Osteocyte (in vitro differentiated cells): Measurements from ENCODE around the gene BRWD1. TPM values are rescaled to one million over a fixed set of nuclear protein-coding genes. Genes with fewer than 3 reads are reported as not detected.

Experiments
- DNase-seq: peaks from one replicate; pipeline ENCODE4 v3.0.0; 2021; ENCODE audit warnings: mixed read lengths; ENCODE audit not compliant: unreplicated experiment; ENCODE audit errors: extremely low spot score
- H3K27ac Mint-ChIP-seq: one replicate; pipeline ENCODE4 v1.8.0; 2021; ENCODE audit warnings: mild to moderate bottlenecking, mixed read lengths; ENCODE audit not compliant: unreplicated experiment
- H3K27me3 Mint-ChIP-seq: one replicate; pipeline ENCODE4 v1.8.0; 2021; ENCODE audit warnings: mixed read lengths; ENCODE audit not compliant: unreplicated experiment
- H3K36me3 Mint-ChIP-seq: one replicate; pipeline ENCODE4 v1.8.0; 2021; ENCODE audit warnings: mixed read lengths; ENCODE audit not compliant: unreplicated experiment
- H3K4me1 Mint-ChIP-seq: one replicate; pipeline ENCODE4 v1.8.0; 2021; ENCODE audit warnings: mixed read lengths; ENCODE audit not compliant: unreplicated experiment
- H3K4me3 Mint-ChIP-seq: one replicate; pipeline ENCODE4 v1.8.0; 2021; ENCODE audit warnings: mild to moderate bottlenecking, moderate library complexity, mixed read lengths; ENCODE audit not compliant: unreplicated experiment
- H3K9me3 Mint-ChIP-seq: one replicate; pipeline ENCODE4 v1.8.0; 2021; ENCODE audit warnings: mixed read lengths; ENCODE audit not compliant: unreplicated experiment
- CTCF ChIP-seq: fragments of 200-600 bp; sonication (generic); IDR thresholded peaks from 2 replicates; pipeline ENCODE4 v1.5.0; 2021; ENCODE audit warnings: antibody characterized with exemption, mild to moderate bottlenecking, moderate library complexity
- total RNA-seq: library from RNA; stranded (reverse); gene quantifications from 2 replicates; pipeline ENCODE4 v1.2.1, GENCODE V29; 2021

Gene BRWD1
- total RNA-seq, 1 donor from 2014 or later: 40.8 TPM

- TF ChIP-seq CTCF: no peak
- Mint-ChIP-seq H3K27me3 (no peaks in the 10 kb centered on the region), H3K9me3 (no peaks in the 10 kb centered on the region), H3K4me3 (no peak overlapping the region), H3K4me1 (peaks cover 3% of the 10 kb centered on the region), H3K36me3 (no peaks in the 10 kb centered on the region), H3K27ac (no peak overlapping the region)
- peak; percentile 21 for DNase-seq
Measured at GRCh38 chr21:39330001-39330400, 16.6 kb upstream of the BRWD1 start.

GRCh38 chr21:39327727-39328126 lies 14.3 kb upstream of the BRWD1 start:
- Mint-ChIP-seq H3K27ac (no peak overlapping the region), H3K9me3 (no peaks in the 10 kb centered on the region), H3K27me3 (no peaks in the 10 kb centered on the region), H3K4me3 (no peak overlapping the region), H3K36me3 (no peaks in the 10 kb centered on the region), H3K4me1 (peaks cover 3% of the 10 kb centered on the region)
- no peak for DNase-seq
- no peak for TF ChIP-seq CTCF

- no peak for TF ChIP-seq CTCF
- no peaks in the 10 kb centered on the region for H3K36me3 Mint-ChIP-seq
- H3K9me3 Mint-ChIP-seq: no peaks in the 10 kb centered on the region
- no peak overlapping the region for H3K27ac Mint-ChIP-seq
- H3K27me3 Mint-ChIP-seq: no peaks in the 10 kb centered on the region
- peaks cover 1% of the 10 kb centered on the region for H3K4me1 Mint-ChIP-seq
- peak; percentile 42 for DNase-seq
- no peak overlapping the region for H3K4me3 Mint-ChIP-seq
Measured at GRCh38 chr21:39326607-39327307, 13.3 kb upstream of the BRWD1 start.

- Mint-ChIP-seq H3K4me1 (peaks cover 6% of the 10 kb centered on the region), H3K36me3 (no peaks in the 10 kb centered on the region), H3K27ac (no peak overlapping the region), H3K4me3 (no peak overlapping the region), H3K9me3 (no peaks in the 10 kb centered on the region), H3K27me3 (no peaks in the 10 kb centered on the region)
- peak; percentile 32 for DNase-seq
- no peak for TF ChIP-seq CTCF
Measured at GRCh38 chr21:39325458-39325857, 12.0 kb upstream of the BRWD1 start.

GRCh38 chr21:39321424-39321823 lies 8.0 kb upstream of the BRWD1 start:
- peak; percentile 60 for DNase-seq
- no peaks in the 10 kb centered on the region for H3K36me3 Mint-ChIP-seq
- H3K27ac Mint-ChIP-seq: no peak overlapping the region
- H3K4me3 Mint-ChIP-seq: no peak overlapping the region
- no peaks in the 10 kb centered on the region for H3K9me3 Mint-ChIP-seq
- no peaks in the 10 kb centered on the region for H3K27me3 Mint-ChIP-seq
- peaks cover 16% of the 10 kb centered on the region for H3K4me1 Mint-ChIP-seq
- TF ChIP-seq CTCF: no peak
